Daoy (cell line): ENCODE measurements around the gene PDE9A. TPM values are rescaled to one million over a fixed set of nuclear protein-coding genes. Genes with fewer than 3 reads are reported as not detected.

Experiments used
- DNase-seq: peaks from one replicate; pipeline ENCODE4 v3.0.0-alpha.2; 2015; ENCODE audit warnings: low read depth
- total RNA-seq: library from RNA; depleted of rRNA; stranded (reverse); fragments of >200 nt; shearing (Covaris generic); gene quantifications from 2 replicates; pipeline ENCODE4 v1.2.3, GENCODE V29; 2014

PDE9A gene
- total RNA-seq, 1 experiment from 2014 or later, result 0.17 TPM

GRCh38 chr21:42642219-42642745, 11.1 kb upstream of the PDE9A start:
- DNase-seq, result no peak

- DNase-seq, result no peak
Measured at GRCh38 chr21:42644223-42645208, 8.9 kb upstream of the PDE9A start.

DNA sequence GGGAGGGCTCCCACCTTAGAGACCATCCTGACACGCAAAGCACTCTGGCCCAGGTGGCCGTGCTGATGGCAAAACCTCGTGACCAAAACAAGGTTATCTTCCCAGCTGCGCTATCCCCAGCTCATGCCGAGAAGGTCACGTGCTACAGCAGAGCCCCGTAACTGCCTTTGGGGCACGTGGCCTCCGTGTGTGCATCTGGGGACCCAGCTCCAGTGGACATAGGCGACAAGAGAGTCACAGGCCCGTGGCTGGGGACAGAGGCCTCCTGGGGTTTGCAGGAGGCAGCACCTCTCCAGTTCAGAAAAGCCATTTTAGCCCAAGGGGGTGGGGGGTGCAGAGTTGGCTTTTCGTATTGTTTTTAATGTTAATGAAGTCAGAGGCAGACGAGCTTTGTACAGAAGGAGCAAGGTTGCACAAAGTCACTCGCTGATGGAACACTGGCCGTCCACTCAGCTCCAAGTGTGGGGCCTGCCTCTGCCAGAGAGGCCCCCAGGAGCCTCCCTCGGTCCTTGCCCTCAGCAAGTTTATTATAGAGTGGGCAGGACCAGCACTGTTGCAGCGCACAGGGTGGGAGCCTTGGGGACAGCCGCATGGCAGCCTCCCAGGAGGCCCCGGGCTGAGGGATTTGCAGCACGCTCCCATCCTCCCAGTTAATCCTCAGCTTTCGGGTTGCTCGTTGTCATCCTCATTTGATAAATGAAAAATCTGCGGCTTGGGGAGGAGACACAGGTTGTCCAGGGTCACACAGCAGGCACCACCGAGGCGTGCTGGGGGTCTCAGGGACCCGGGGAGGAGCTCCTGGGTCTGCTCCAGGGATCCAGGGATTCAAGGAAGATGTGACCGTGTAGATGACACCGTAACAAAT, 8.0 kb upstream of the PDE9A start:
- DNase-seq, result no peak

DNA sequence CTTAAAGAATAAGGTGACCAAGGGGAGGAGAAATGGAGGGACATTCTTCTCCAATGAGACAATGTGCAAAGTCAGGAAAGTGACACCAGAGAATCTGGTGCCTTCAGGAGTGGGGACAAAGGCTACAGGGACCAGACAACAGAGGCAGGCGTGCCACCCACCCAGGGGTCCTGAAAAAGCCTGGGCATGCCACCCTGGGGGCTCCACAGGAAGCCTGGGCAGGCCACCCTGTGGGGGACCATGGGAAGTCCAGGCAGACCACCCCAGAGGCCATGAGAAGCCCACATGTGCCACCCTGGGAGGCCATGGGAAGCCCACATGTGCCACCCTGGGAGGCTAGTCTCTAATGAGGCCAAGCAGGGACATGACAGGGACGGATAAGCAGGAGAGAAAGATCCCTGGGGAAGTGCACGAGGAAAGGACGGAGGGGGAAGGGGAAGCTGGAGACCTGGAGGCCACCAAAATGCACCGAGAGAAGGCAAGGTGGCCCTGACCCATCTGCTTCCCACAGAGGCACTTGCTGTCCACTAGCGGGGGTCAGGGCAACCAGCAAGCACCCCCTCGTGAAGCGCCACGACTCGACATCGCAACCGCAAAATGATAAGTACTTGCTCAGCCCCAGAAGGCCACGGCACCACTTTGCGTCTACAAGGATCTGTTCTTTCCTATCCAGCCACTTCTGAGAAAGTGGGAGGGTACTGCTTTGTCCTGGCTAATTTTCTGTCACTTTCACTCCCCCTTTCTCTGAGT, 7.2 kb upstream of the PDE9A start:
- DNase-seq, result no peak

DNA sequence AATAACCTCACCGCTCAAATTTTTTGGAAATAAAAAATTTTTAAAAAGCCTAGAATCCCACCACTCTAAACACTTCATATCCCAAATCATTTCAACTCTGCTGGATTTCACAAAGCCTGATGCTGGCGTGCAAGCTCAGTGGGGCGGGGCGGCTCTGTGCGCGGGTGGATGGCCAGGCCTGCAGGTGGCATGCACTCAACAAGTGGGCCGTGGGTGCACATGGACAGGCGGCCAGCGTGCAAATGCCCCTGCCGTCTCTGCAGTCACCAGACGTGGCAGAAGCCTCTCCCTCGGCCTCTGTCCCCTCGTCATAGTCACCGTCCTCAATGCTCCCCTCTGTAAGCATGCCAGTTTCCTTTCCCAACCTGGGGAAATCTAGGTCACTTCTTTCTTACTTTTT, 6.6 kb upstream of the PDE9A start:
- DNase-seq, result no peak

- DNase-seq, result no peak
Measured at GRCh38 chr21:42648606-42649005, 4.8 kb upstream of the PDE9A start.

DNA sequence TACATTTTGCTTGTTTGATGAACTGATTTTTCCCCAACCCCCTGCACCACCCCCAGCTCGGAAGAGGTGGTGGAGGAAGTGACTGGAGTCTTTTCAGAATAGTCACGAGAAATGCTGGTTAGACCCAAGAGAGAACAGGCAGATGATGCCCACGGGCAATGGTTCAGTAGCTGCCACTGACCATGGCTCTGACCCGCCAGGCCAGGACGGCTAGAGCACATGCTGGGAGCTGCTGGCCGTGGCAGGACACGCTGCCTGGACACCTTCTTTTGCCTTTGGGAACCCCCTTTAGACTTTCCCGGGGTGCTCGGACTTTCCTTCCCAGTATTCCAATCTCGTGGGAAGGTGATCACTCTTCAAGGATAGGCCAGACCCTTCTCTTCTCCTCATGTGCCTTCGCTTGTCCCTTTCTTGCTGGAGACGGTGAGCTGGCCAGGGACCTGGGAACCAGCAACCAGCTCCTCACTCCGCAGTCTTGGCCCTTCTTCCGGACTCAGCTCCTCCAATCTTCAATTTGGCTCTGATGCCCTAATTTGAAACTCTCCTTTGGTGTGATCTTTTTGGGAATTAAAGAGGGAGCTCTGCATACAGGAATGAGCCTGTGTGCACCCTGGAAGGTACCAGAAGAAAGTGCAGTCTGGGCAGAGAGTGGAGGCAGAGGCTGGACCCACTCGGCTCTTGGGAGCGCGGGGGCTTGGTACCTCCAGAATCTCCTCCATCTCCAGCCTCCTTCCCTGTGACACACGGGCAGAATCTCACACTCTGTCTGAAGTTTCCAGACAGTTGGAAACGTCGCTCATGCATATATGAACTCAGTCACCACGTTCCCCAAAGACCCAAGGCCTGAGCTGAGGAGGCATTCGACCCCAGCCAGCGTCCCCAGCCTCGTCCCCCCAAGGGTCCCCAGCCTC, 4.0 kb upstream of the PDE9A start:
- DNase-seq, result no peak

- DNase-seq, result no peak
Measured at GRCh38 chr21:42650033-42650370, 3.4 kb upstream of the PDE9A start.

DNA sequence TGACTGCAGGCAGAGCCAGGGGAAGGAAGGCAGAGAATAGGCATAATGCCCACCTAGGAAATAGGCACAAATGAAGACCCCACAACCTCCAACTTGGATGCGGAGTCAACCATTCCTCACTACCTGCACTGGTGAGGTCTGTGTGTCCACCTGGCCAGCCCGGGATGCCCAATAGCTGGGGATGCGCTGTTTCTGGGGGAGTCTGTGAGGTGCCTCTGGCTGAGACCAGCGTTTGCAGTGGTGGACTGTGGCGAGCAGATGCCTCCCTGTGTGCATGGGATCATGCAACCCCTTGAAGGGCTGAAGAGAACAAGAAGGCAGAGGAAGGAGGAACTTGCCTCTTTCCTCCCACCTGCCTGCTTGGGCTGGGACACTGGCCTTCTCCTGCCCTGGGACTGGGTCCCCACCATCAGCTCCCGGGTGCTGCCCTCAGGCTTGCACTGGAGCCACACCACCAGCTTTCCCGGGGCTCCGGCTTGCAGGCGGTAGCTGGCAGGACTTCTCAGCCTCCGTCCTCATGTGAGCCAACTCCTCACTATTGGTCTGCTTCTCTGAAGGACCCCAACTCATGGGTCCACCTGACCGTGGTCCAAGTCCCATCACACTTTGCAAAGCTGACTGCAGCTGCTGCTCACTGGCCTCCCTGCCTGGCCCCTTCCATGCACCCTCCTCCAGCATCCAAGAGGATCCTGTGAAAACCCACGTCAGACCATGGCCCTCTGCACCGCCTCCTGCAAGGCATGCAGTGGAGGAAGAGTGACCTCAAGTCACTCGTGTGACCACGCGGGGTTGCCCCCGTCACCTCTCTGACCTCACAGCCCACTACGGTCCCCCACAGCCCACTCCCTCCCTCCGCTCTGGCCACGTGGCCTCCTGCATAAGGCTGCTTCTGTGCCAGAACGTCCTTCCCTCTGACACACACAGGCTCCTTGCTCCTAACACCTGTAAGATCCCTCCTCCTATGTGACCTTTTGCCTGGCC, 2.7 kb upstream of the PDE9A start:
- no peak for DNase-seq

DNA sequence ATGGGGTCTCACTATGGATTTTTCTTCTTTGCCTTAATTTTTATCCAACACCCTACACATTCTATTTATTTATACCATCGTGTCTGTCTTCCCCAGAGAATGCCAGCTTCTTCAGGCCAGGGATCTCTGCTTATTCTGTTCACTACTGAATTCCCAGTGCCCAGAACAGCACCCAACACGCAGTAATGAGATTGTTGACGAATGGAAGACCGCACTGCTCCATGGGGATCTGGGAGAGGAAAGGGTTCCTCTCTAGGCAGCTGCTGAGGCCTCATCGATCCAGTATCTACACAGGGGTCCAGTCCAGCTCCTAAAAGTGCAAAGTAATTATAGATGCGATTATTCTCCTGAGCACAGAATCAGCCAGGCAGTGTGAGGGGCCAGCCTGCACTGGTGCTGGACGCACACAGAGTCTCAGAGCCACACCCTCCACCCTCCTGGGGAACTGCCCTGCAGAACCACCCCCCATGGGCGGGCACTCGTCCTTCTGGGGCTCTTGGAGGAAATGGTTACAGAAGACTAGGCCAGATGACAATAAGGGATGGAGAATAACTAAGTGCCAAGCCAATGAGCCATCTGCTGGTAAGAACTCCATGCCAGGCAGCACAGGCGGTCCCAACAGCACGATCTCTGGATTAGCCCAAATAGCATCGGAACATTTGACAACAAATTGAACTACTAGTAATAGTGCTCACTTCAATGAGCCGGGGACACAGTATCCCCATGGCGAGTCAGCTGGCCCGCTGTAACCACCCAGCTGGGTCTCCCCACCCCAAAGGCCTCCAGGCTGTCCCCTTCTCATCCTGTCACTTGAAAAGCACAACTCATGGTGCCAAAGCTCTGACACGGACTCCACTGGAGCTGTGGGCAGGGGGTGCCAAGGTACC, 1.7 kb upstream of the PDE9A start:
- no peak for DNase-seq

DNA sequence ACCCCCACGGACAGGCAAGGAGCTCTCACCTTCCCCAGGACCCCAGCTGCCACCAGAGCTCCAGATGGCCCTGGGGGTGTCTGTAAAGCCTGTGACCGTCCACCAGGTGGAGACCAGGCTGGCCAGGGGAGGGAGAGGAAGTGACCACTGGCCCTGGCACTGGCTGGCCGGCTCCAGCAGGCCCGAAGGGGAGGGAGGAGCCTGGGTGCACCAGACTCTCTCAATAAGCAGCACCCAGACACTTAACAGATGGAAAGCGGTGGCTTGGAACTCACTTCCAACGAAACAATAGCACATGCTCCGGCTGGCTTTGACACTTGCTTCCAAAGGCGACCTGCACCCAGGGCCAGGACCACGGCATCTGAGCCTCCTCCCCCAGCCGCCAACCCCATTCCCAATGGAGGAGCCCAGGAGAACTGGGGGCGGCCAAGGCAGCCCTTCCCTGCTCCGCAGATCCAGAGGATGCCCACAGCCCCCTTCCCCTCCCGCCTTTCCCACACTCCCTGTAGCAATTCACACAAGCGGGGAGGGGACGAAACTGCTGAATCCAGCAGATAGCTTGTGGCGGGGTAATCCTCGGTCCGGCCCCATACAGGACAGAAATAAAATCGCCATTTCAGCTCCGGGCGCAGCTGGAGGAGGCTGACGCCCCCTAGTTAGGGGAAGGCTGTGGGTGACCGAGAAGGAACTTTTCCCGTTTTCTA, 742 bp upstream of the PDE9A start:
- DNase-seq, result peak; percentile 59

DNA sequence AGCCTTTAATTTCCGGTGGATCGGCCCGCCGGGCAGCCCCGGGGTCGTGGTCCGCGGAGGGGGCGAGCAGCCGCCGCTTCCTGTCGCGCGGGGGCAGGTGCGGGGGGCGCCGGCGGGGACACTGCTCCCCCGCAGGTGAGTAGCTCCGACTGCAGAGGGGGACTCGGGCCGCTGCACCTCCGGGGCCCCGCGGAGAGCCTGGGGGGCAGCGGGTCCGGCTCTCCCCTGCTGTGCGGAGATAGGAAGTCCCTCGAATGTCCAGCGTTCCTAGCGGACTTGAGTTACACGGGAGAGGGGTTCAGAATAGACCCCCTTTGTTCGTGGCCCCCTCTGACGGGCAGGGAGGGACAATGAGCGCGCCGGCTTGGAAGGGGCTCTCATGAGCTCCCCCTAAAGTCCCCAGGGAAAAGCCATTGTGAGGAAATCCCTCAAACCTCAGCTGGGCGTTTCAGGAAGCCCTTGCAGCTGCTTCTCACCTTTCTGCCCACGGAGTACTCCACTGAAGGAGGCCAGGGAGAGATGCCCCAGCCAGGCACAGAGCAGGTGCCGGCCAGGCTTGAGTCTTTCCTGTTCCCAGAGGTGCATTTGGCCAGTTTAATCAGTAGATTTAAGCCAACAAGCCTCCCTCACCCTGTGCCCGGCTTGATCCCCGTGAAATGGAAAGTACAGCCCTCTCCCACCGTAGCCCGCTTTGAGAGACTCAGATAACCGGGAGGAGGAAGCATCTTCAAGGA, 925 bp downstream of the PDE9A start:
- DNase-seq, result peak; percentile 56

GRCh38 chr21:42654913-42655795, 1.7 kb downstream of the PDE9A start:
- no peak for DNase-seq

DNA sequence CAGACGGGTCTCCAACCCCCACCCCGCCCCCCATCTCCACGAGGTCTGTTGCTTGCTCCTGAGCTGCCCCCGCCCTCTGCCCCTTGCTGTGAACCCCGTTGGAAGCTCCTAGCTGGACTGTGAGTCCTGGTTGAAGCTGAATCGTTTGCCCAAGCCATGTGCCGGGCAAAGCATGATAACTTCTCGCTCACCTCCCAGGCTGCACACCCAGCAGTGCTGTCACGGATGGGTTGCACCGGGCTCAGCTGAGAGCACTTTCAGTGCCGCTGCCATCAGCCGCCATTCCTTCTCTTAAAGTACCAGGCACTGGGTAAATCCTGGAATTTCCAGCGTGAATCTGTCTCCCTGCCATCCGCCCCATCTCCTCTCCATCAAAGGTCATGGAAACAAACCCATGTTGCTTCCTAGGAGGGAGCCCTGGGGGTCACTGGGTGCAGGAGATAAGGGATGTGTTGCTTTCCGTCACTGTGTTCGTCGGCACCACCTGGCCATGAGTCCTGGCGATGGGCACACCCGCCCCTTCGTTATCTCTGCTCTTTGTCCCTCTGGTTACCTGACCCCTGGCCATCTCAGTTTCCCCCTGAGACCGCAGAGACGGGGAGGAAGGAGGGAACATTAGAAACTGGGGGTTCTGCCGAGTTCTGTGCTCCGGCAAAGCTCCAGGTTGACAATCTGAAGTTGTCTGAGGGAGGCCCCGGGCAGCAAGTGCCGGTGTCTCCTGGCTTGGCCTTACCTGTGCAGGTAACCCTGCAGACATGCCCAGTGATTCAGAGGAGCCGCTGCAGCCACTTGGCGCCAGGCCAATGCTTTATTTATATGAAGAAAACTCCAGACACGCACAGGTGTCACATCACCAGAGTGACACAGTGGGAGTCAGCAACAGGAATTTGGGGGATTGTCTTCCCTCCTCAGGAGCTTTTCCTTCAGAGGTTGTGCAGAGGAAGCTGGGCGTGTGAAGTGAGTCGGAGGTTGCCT, 2.7 kb downstream of the PDE9A start:
- DNase-seq, result peak; percentile 44

- DNase-seq, result no peak
Measured at GRCh38 chr21:42656872-42657271, 3.5 kb downstream of the PDE9A start.
